GM19397 (cell line): ENCODE results near the gene SLC22A25.
"Not testable (repeated sequence)": the region's sequence is repeated elsewhere in the genome, so short reads cannot be mapped to it uniquely, and the experiment has no call there.

ENCODE experiments used
- ATAC-seq: cut with Tn5 transposase; IDR thresholded peaks from one replicate; pipeline ENCODE4 v1.9.1; 2021; ENCODE audit warnings: mild to moderate bottlenecking, moderate library complexity; ENCODE audit not compliant: unreplicated experiment

The SLC22A25 gene

DNA sequence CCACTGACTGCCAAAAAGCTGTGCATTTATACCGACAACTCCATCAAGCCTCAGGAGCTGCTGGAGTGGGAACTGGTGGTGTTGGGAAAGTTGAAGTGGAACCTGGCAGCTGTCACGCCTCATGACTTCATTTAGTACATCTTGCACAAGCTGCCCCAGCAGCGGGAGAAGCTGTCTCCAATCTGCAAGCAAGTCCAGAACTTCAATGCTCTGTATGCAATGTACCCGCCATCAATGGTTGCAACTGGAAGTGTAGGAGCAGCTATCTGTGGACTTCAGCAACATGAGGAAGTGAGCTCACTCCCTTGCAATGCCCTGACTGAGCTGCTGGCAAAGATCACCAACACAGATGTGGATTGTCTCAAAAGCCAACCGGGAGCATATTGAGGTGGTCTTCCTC is at the start of gene SLC22A25:
TSS of gene SLC22A25 (minus strand) at position 67 of the 400 bp plus-strand sequence. CDS start 13,947 bp downstream, outside the sequence.
- ATAC-seq, result no peak

DNA sequence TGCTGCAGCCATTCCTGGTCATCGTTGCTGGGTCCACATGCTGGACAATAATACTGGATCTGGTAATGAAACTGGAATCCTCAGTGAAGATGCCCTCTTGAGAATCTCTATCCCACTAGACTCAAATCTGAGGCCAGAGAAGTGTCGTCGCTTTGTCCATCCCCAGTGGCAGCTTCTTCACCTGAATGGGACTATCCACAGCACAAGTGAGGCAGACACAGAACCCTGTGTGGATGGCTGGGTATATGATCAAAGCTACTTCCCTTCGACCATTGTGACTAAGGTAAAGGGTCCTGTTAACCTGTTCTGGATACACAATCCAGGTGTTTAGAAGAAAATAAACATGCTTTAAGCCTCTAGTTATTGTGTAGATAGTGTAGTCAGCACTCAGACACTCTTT is 46.9 kb upstream of the SLC22A25 start:
- ATAC-seq, result no peak

DNA sequence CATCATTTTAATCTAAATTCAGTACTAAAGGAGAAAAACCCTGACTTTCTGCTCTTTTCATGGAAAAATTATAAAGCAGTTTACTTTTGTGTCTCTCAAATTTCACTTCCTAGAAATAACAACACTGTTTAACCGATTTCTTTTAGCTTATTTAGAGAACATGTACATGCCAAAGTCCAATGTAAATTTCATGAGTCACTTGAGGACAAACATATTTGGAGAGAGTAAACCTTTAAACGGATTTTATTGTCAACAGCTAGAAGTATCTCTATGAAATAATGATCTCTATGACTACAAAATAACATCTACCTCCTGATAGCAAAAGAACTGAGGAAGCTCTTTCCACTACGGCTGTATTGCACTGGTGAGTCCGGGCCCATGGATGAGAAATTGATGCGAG is 46.3 kb upstream of the SLC22A25 start:
- no peak for ATAC-seq

DNA sequence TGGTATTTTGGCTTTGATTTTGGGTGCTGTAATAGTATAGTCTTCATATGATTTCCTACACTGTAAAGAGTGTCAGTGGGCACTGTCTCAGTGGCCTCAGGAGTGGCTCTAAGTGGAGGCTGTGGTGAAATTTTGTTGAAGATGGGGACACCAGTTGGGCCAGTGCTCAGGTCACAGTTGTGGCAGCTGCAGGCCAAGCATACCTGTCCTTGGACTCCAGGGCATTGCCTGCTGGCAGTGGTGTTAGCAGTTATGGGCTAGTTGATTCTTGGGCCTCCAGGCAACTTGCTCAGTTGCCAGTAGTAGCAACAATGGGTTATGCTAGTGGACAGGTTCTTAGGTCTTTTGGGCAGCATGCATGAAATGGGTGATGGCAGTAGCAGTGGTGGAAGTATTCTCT is 39.2 kb upstream of the SLC22A25 start:
- no peak for ATAC-seq

DNA sequence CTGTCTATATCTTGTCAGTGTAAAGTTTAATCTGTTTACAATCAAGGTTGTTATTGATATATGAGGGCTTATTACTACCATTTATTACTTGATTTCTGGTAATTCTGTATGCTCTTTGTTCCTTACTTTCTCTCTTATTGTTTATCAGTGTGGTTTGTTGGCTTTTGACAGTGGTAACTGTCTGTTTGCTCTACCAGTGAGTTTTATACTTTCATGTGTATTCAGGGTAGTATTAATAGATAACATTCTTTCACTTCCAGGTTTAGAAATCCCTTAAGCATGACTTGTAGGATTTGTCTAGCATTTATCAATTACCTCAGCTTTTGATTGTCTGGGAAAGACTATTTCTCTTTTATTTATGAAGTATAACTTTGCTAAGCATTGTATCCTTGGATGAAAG is 37.5 kb upstream of the SLC22A25 start:
- ATAC-seq, result no peak

DNA sequence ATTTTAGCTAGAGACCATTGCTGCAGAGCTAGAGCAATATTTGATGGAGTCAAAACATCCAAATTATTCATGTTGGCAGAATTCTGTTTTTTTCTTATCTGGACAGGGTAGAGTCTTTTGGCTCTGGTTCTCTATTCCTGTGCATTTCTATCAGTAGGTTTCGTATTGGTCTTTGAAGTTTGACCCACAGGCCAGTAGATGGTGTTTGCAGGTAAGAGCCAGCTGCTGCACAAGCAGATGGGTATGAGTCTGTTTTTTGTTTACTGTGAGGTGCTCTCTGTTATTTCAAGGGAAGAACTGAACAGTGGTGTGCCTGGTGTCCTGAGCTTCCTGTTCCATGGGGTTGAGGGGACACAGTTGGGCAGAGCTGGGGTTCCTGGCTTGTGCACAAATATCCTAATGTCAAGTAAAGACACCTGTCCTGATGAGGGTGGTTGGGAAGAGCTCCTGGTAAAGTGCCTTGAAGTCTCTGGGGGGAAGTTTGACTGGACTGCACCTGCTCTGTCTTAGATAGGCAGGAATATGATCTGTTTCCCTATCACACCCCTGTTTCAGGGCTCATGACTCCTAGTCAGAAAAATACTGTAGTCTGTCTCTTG is 34.0 kb upstream of the SLC22A25 start:
- ATAC-seq, result no peak

DNA sequence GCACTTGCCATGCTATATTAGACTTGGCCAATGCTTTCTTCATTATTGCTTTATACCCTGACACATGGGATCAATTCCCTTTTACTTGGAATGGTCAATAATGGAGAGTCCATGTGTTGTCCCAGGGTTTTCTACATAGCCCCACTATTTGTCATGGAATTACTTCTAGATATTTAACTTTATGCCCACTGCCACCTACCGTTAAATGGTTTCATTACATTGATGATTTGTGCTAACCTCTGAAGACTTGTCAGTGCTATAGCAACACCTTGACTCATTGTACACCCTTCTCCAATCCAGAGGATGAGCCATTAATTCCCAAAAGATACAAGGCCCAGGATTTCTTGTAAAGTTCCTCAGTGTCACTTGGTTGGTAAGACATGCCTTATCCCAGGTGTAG is 31.4 kb upstream of the SLC22A25 start:
- ATAC-seq, result no peak

DNA sequence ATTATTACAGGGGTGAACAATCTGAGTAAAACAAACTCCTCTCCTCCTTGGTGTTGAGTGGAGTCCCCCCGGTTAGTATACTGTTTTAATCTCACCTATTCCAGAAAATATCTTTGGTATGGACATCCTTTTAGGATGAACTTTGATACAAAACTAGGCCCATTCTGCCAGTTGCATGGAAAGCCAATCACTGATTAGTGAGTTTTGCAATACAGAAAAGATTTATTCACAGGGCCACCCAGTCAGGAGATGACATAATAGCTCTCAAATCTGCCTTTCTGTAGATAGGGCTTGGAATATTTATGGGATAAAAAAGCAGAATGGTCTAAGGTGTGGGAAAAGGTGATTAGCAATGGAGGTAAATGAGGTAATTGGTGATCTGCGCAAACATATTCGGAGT is 30.3 kb upstream of the SLC22A25 start:
- no peak for ATAC-seq

DNA sequence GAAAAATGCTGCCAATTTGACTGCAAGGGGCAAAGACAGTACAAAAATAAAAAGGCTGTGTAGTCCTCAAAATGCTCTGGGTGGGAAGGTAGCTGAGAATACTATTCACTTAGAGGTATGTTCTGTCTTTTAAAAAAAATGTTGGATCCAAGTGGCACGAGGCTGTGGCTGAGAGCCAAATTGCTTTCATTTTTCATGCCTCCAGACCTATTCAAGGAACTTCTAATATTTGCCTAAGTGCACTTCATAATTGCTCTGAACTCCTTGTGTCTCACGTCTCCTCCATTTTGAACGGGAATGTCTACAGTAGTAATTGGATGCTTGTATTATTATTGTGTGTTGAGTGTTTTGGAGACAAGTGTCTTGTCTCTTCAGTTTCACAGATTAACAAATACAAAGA is 19.1 kb upstream of the SLC22A25 start:
- ATAC-seq, result no peak

DNA sequence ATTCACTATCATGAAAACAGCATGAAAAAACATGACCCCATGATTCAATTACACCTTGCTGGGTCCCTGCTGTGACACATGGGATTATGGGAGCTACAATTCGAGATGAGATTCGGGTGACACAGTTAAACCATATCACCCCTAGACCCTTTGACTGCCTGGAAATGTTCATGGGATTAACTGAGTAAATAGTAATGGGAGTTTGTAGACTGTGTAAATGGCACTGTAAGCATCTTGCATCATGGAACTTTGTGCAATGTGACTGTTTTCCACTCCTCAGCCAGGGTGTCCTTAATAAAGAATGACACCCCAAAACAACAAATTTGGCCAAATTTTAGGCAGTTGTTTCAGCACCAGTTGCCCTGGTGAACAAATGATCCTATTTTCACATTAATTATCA is 7.9 kb upstream of the SLC22A25 start:
- ATAC-seq, result no peak

DNA sequence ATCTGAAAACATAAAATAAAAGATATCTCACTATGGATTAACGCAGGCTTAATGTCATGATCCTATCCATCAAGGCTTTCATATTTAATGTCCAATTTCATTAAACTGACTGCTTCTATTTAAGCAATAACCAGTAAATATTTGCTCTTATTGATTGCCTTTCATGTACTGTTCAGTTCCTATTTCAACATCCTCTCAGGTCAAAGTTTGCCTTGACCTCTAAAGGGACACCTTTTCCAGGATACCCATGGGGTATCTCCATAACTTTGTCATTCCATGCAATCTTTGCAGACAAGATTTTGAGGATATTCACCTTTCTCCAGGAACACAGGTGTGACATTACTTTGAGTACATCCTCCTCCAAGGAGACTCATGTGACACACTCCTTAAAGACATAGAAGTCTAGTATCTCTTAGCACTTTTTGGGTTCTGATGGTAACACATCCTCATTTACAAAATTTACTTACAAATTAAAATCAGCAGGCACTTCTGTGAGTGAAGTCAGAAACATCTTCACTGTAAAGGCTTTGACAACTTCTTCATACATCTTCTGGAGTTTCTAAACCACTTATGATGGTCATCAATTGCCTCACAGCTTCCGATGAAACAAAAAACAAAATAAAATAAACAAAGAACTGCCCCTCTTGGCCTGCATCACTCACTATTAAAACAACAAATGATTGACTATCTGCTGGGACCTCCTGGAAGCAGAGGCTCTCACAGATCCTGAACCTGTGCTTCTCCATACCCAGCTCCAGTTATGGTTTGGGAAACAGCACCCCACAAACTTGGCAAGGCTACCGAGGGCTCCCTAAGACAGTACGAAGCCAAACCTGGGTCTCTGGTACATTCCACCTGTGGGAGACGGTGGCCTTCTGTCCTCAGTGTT is 7.0 kb upstream of the SLC22A25 start:
- no peak for ATAC-seq

DNA sequence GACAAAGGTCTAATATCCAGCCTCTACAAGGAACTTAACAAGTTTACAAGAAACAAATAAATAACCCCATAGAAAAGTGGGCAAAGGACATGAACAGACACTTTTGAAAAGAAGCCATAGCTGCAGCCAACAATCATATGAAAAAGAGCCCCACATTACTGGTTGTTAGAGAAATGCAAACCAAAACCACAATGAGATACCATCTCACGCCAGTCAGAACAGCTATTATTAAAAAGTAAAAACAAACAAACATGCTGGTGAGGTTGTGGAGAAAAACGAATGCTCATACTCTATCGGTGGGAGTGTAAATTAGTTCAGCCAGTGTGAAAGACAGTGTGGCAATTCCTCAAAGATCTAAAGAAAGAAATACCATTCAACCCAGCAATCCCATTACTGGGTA is 5.6 kb upstream of the SLC22A25 start:
- no peak for ATAC-seq

DNA sequence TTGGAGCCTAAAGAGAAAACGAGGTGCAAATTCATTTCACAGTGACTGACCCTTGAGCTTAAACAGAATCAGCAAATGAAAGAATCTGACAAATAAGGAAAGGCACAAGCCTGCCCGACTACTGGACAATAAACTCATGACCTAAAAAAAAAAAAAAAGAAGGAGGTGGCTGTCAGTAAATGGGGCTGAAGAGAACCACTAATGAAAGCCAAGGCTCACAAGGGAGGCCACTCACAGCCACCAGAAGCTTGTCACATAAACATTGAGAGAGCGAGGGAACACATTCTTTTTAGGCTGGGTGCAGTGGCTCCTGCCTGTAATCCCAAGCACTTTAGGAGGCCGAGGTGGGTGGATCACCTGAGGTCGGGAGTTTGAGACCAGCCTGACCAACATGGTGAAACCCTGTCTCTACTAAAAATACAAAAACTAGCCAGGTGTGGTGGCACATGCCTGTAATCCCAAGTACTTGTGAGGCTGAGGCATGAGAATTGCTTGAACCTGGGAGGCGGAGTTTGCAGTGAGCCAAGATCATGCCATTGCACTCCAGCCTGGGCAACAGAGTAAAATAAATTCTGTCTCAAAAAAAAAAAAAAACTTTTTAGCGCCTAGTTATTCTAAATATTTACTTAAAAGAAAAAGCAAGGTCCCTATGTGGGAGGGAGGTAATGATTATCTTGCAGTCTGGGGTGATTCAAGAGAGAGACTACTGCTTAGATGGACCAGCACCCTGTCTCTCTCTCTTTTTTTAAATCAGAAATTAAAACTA is 4.0 kb upstream of the SLC22A25 start:
- ATAC-seq, result not testable (repeated sequence)

DNA sequence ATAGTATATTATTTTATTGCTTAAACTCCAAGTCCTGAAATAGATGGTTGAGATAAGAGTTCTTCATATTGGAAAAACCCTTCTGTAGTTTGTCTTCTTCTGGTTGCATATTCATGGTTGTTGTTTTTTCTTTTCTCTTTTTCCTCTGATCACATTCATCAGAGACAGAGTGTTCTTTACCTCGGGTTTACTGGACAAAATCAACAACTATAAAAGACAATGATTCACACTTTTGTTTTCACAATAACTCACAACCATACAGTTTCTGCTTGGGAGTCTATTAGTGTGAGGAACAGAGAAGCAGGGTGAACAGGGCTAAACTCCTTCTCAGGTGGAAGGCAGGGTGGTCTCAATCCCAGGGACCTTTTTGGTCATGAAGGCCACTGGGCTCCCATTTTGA is 2.6 kb upstream of the SLC22A25 start:
- ATAC-seq, result no peak

DNA sequence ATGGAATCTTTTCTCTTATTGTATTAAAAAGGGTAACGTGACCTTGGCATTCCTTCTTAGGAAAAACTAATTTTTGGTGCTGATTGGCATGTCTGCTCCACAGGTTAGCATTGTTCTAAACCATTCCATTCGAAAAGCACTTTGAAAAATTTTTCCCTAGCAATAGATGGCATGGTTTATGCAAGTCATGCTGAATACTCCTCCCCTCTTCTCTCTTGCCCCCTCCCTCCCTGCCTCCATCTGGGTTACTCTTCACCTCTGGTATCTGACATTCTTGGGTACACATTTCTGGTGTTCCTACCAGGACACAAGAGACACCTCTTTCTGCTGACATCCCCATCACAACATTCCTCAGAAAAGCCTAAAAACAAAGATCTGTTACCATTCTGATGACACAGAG is 1.5 kb upstream of the SLC22A25 start:
- ATAC-seq, result no peak

DNA sequence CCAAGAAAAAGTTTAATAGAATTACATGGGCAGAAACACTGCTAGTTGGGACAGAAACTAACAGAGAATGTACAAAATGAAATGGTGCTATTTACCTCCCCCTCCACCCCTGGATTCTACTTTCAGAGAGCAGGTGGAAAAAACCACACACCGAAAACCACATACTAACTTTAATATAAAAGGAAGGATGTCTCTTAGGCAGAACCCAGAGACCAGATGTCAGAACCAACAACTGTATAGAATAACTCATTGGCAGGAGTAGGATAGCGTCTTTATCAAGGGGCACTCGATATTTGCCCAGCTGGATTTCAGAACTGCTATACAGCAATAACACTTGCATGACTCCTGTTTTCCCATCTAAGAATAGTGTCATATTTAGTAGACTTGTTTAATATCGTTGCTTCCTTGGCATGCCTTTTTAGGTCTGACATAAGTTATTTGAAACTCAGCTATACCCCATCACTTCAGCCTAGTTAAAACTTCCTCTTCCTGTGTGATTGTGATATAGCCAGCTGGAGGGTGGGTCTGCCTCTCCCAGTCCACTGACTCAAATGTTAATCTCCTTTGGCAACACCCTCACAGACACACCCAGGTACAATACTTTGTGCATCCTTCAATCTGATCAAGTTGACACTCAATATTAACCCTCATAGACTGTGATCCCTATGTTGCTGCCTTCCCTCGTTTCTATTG is 1.2 kb downstream of the SLC22A25 start:
- no peak for ATAC-seq

DNA sequence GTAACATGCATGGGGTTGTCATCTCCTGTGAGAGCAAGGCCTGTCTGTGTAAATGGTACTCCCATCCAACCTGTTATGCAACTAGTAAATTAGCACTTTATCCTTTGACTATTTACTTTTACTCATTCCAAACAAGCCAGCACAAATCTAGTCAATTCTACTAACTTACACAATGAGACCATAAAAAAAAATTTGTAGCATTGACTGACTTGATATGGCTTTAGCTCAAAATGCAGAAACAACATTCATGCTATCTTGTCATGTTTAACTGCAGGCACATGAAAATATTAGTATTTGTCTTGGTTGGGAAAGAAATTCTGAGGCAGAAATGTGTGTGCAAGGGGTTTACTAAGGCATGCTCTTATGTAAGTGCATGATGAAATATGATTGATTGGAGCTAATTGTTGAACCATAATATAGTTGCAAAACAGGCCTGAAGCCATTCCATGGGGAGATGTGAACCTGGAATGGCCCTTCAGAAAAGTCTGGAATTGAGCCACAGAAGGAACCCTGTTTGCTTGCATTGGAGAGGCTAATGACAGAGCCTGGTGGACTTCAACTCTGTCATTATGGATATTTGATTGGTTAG is 2.5 kb downstream of the SLC22A25 start:
- no peak for ATAC-seq

DNA sequence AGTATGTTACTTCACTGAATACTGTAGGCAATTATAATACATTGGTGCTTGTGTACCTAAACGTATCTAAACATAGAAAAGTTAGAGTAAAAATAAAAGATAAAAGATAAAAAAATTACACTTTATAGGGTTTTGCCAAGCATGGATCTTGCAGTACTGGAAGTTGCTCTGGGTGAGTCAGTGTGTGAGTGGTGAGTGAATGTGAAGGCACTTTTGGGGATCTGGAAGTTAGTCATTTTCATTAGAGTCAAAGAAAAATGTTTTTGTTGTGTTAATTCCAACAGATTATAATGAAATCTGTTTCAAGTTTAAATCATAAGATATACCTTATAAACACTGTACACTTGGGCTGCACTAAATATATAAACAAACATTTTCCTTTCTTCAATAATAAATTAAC is 3.3 kb downstream of the SLC22A25 start:
- no peak for ATAC-seq

DNA sequence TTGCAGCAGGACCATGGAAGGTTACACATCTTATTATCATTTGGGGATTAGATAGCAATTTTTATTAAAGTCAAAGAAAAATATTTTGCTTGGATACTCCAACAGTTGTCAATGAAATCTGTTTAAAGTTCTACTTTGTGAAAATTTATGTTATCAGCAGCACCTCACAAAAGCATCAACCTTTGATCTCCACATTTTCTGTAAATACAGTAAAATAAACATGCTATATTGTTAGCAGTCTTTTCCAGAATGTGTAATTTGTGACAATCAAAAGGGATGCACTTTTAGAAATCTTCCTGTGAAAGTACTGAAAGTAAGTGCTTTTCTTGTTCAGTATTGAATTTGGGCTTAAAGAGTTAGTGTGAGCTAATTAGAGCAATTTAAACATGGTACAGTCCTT is 4.1 kb downstream of the SLC22A25 start:
- ATAC-seq, result no peak

DNA sequence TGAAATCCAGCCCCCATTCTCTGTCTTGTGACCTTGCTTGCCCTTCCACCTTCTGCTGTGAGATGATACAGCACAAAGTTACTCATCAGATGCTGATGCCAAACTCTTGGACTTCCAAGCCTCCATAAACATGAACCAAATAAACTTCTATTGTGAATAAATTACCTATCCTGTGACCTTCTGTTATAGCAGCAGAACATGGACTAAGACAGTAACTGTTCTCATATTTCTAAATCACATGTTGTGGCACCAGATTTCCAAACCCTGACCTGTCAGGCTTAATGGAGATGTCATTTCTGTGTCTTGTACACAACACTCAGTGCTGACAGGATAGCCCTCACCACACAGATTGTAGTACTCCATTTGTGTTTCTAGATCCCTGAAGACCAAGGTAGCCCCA is 6.0 kb downstream of the SLC22A25 start:
- ATAC-seq, result no peak
